Iris pigment epithelial cell (primary cell): Measurements from ENCODE around the gene ZNF124.

Experiments
- DNase-seq: peaks from one replicate; pipeline ENCODE4 v3.0.0-alpha.2; 2011; ENCODE audit warnings: low read depth

ZNF124 gene

DNA sequence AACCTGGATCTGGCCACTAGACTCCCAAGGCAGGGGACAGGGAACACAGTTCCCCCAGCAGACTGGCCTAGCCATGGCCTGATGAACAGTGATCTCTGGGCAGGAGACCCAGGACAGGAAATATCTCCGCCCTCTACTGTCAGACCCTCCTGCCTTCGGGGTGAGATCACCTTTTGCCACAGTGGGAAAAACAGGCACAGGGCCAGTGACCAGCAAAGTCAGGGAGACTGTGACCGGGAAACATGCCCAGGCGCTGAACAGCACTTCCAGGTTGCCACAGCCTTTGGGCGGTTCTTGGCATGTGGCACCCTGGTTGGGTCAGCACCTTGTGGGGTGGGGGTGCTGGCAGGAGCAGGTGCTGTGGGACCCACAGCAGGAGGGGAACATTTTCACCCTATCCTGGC, 58.7 kb downstream of the ZNF124 start:
- no peak for DNase-seq

- no peak for DNase-seq
These were observed 59.4 kb downstream of the ZNF124 start for GRCh38 chr1:247112479-247112781.

DNA sequence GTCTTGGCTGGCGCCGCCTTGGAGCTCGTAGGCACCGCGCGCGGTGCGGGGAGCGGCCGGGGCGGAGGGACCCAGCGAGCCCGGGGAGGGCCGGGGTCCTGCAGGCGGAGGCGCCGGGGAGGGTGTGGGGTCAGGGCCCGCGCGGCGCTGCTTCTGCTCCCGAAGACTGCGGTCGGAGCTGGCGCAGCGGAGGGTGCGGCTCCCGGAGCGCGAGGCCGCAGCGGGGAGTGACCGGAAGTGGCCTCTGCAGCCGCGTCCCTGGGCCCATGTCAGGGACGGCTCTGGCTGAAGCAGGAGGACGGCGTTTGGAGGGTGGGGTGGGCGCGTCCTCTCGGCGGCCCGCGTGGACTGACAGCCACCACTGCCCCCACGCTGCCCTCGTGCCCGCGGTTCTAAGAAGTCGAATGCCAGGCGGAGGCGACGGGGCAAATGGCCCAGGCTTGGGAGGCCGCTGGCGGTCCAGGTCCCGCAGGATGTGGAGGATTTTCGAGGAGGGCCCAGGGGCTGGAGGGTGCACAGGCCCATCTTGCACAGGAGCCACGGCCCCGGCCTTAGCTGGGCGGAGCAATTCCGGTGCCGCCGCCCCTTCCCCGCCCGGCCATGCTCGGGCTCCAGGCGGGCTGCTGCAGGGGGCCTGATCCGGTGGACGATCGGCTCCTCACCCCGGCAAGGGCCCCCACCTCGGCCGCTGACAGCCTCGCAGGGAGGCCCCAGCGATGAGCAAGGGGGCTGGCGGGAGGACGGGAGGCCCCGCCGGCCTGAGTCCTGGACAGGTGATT, 59.9 kb downstream of the ZNF124 start:
- DNase-seq, result peak; percentile 25

DNA sequence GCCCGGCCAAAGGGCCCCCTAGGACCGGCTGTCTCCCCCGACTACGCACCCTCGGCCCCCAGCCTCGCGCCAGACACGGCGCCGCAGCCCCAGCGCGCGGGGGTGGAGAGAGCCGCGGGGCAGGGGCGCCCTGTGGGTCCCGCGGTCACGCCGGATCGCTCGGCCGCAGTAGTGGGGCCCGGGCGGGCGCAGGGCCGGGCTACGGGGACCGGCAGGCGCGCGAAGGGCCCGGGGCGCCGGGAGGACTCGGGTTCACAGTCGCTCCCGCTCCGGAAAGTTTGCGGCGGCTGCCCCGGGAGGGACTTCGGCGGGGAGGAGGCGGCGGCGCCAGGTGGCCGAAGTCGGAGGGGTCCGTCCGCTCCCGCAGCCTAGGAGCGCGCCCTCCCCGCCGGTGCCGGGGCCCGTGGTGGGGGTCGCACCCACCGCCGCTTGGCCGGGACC, 60.5 kb downstream of the ZNF124 start:
- DNase-seq, result no peak

DNA sequence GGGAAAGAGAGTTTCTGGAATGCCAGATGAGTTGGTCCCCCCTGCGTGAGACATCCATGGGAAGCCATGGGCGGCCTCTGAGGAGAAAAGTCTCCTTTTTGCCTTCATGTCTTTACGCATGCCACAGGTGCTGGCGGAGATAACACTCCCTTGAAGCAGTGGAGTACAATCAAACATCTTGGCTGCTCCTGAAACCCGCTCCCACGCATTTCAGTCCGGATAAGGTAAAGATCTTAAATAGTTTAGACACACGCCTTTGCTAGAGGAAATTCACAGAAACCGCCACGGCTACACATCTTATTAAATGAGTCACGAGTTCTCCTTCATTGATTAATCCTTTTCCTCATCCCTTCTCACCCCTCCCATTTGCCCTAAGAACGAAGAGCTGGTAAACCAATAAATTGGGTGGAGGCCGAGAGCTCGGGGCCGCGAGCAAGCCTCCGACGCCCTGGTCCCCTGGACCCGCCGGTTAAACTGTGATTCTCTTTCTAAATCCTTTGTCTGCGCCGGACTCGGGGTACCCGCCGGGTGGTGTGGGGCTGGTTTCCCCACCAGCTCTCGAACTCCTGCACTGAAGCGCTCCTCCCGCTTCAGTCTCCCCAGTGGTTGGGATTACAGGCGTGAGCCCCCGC, 61.1 kb downstream of the ZNF124 start:
- DNase-seq, result no peak

DNA sequence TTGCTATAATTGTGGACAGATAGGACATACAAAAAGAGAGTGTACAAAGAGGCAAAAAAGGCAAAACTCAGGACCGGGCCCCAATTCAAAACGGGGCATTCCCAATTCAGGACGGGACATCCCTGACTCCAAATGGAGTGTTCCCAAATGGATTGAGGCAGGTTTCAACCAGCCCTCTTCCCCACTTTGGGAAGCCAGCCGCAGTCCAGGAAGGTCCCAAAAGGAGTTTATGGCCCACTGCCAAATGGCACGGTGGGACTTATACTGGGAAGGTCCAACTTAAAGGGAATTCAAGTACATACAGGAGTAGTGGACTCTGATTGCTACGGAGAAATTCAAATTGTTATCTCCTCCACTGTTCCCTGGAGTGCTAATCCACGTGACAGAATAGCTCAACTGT, 64.1 kb downstream of the ZNF124 start:
- no peak for DNase-seq

- no peak for DNase-seq
These were observed 65.9 kb downstream of the ZNF124 start for GRCh38 chr1:247105966-247106365.
